GM12878 (cell line): ENCODE measurements around the gene HCST. TPM values are rescaled to one million over a fixed set of nuclear protein-coding genes. Genes with fewer than 3 reads are reported as not detected.
A peak's percentile ranks its signal among the peaks of the same experiment; 100 is the strongest.

Source experiments
- ATAC-seq: fragments of 200-7000 bp; cut with Tn5 transposase; 3 replicates; pipeline ENCODE4 v1.9.1; 2020; ENCODE audit warnings: mild to moderate bottlenecking, moderate library complexity
- BruUV-seq: library from RNA; stranded (reverse); fragments of 400-500 nt; replicated peaks from 2 replicates; lab custom pipeline; 2021; lab: Mats Ljungman, UMichigan
- CTCF ChIA-PET: fragments of 300-600 bp; sonication (Branson Sonifier 250); formaldehyde crosslinking; extraction: SDS; loops from one replicate; lab custom pipeline; 2021; ENCODE audit warnings: inconsistent platforms; lab: Yijun Ruan, JAX
- POLR2A ChIA-PET: fragments of 350-600 bp; formaldehyde crosslinking; extraction: SDS; loops from one replicate; lab custom pipeline; 2021; ENCODE audit warnings: inconsistent platforms; lab: Charles Lee
- RAD21 ChIA-PET: fragments of 300-600 bp; sonication (Branson Sonifier 250); formaldehyde crosslinking; loops from one replicate; lab custom pipeline; 2023; ENCODE audit warnings: antibody characterized with exemption; ENCODE audit not compliant: unreplicated experiment; lab: Charles Lee
- SMC1A ChIA-PET: fragments of 300-600 bp; sonication (Branson Sonifier 250); formaldehyde crosslinking; loops from one replicate; lab custom pipeline; 2023; ENCODE audit not compliant: unreplicated experiment, uncharacterized antibody; lab: Charles Lee
- DNase-seq: peaks from one replicate; pipeline ENCODE4 v3.0.0-alpha.2; 2011; ENCODE audit warnings: low read depth, low spot score
- FAIRE-seq: peaks from 3 replicates; lab custom pipeline; 2011; peaks lifted over from hg19 to GRCh38; lab: Jason Lieb, UNC
- H2AFZ ChIP-seq: 2 replicates; pipeline ENCODE4 v1.6.0; 2011; ENCODE audit warnings: low read depth, low read length, control low read depth; ENCODE audit not compliant: control insufficient read depth
- H3K27ac ChIP-seq: 2 replicates; pipeline ENCODE4 v1.5.1; 2011; ENCODE audit warnings: control low read depth; ENCODE audit not compliant: control insufficient read depth, insufficient read depth
- H3K27me3 ChIP-seq, 2 experiments: replicated peaks in 1 of 2; 2 replicates each; pipeline versions ENCODE4 v1.6.0 to v1.6.1; 2011; ENCODE audit warnings: low read length in 1 of 2; ENCODE audit not compliant: control insufficient read depth in 2 of 2, insufficient read depth in 2 of 2
- H3K36me3 ChIP-seq, 2 experiments: 2 replicates each; pipeline ENCODE4 v1.5.1; 2011; ENCODE audit warnings: low read length in 1 of 2; ENCODE audit not compliant: control insufficient read depth in 2 of 2, insufficient read depth in 2 of 2
- H3K4me1 ChIP-seq: 2 replicates; pipeline ENCODE4 v1.6.1; 2011; ENCODE audit warnings: mild to moderate bottlenecking, low read length, moderate library complexity, mixed read lengths; ENCODE audit not compliant: control insufficient read depth, insufficient read depth
- H3K4me2 ChIP-seq: 2 replicates; pipeline ENCODE4 v1.6.0; 2011; ENCODE audit warnings: control low read depth; ENCODE audit not compliant: control insufficient read depth, insufficient read depth
- H3K4me3 ChIP-seq: fragments of 200-600 bp; sonication (generic); 2 replicates; pipeline ENCODE4 v1.5.1; 2016
- H3K79me2 ChIP-seq: 2 replicates; pipeline ENCODE4 v1.6.0; 2011; ENCODE audit warnings: low read length; ENCODE audit not compliant: control insufficient read depth, insufficient read depth
- H3K9ac ChIP-seq: 2 replicates; pipeline ENCODE4 v1.8.0; 2011; ENCODE audit warnings: low read length, control low read depth, mixed read lengths; ENCODE audit not compliant: control insufficient read depth, insufficient read depth
- H3K9me3 ChIP-seq: replicated peaks from 3 replicates; pipeline ENCODE4 v1.5.1; 2011; ENCODE audit warnings: mild to moderate bottlenecking, low read length; ENCODE audit not compliant: control insufficient read depth, insufficient read depth
- H4K20me1 ChIP-seq: 2 replicates; pipeline ENCODE4 v1.6.0; 2011; ENCODE audit not compliant: control insufficient read depth, insufficient read depth
- ELK1 ChIP-seq: IDR thresholded peaks from 2 replicates; pipeline ENCODE4 v1.6.1; 2012; ENCODE audit warnings: low read depth, low read length, improper control_type of control experiment
- GATAD2B ChIP-seq: fragments of 450-650 bp; conservative IDR thresholded peaks from 2 replicates; pipeline ENCODE4 v1.6.1; 2017; ENCODE audit warnings: low read depth, mild to moderate bottlenecking, moderate library complexity
- HDAC2 ChIP-seq: fragments of 200-600 bp; sonication (generic); IDR thresholded peaks from 2 replicates; pipeline ENCODE4 v1.6.1; 2017
- HDAC6 ChIP-seq: fragments of 200-600 bp; sonication (generic); IDR thresholded peaks from one replicate; pipeline ENCODE4 v1.8.0; 2017; ENCODE audit warnings: antibody characterized with exemption; ENCODE audit not compliant: unreplicated experiment
- RAD21 ChIP-seq: IDR thresholded peaks from 2 replicates; pipeline ENCODE4 v1.6.1; 2011; ENCODE audit warnings: mild to moderate bottlenecking, low read depth, low read length, moderate library complexity; ENCODE audit not compliant: insufficient read depth
- REST ChIP-seq: IDR thresholded peaks from 2 replicates; pipeline ENCODE4 v1.6.1; 2012; ENCODE audit warnings: mild to moderate bottlenecking, low read depth, low read length
- SRF ChIP-seq, 2 experiments: IDR thresholded peaks; 2 replicates each; pipeline ENCODE4 v1.6.1; 2011; ENCODE audit warnings: low read depth in 2 of 2, low read length in 2 of 2, mild to moderate bottlenecking in 1 of 2, moderate library complexity in 1 of 2
- ZNF384 ChIP-seq: IDR thresholded peaks from 2 replicates; pipeline ENCODE4 v1.6.1; 2012; ENCODE audit warnings: low read depth, mild to moderate bottlenecking, low read length, improper control_type of control experiment, borderline replicate concordance
- ZNF622 ChIP-seq: fragments of 450-650 bp; IDR thresholded peaks from 2 replicates; pipeline ENCODE4 v1.6.1; 2017; ENCODE audit warnings: mild to moderate bottlenecking, inconsistent platforms
- WGBS: methylation state at CpG from one replicate; pipeline ENCODE4 v1.1.6; 2016; ENCODE audit warnings: low lambda C conversion rate; ENCODE audit not compliant: insufficient replicate concordance, insufficient coverage; ENCODE audit errors: missing lambda C conversion rate; 5-methylcytosine and 5-hydroxymethylcytosine counted together
- in situ Hi-C: fragments of 300-500 bp; cut with MboI; formaldehyde crosslinking; loops from 9 replicates; pipeline ENCODE4 v1.14.3; 2018; ENCODE audit warnings: mixed read lengths
- intact Hi-C: fragments of 100-400 bp; cut with micrococcal nuclease; formaldehyde crosslinking; loops from one replicate; pipeline ENCODE4 v1.14.2; 2022; ENCODE audit not compliant: unreplicated experiment
- polyA plus RNA-seq, 11 experiments: library from polyadenylated mRNA; depleted of rRNA in 4 of 11; unstranded in 6 of 11; stranded (reverse) in 5 of 11; fragments of >200 nt; fragmentation: Nextera tagmentation in 4 of 11; fragmentation: Illumina TruSeq in 1 of 11; extraction: Ambion mirVana in 4 of 11; extraction: Trizol in 1 of 11; gene quantifications; 1 replicate in 1 of 11; 2 replicates in 10 of 11; pipeline versions ENCODE4 v1.2.1 to v1.2.3, GENCODE V29; 2011 to 2016; ENCODE audit warnings: inconsistent platforms in 2 of 11, missing spikeins in 2 of 11, low read depth in 1 of 11
- total RNA-seq, 4 experiments: library from RNA; depleted of rRNA in 3 of 4; stranded (reverse); fragments of >200 nt in 3 of 4; fragmentation: Illumina TruSeq in 1 of 4; extraction: Trizol in 1 of 4; gene quantifications; 2 replicates each; pipeline versions ENCODE4 v1.2.1 to v1.2.3, GENCODE V29; 2013 to 2021
- TF ChIP-seq, protein P1 (sequence below): fragments of 450-650 bp; formaldehyde crosslinking; IDR thresholded peaks from 2 replicates; pipeline ENCODE4 v1.4.0; 2022; ENCODE audit warnings: mild to moderate bottlenecking, moderate library complexity
- TF ChIP-seq, protein P2 (sequence below): IDR thresholded peaks from 2 replicates; pipeline ENCODE4 v1.6.1; 2011; ENCODE audit warnings: low read depth, low read length, improper control_type of control experiment, borderline replicate concordance

Gene HCST
- total and polyA plus RNA-seq, 10 of the 15 experiments (the other 5 are each of a cell fraction or from before 2014, with no cell fraction given), result 7.5 to 79.6 (median 33.6) TPM

- BruUV-seq, result no TSS peak
- Histone ChIP-seq H3K9me3 (no peaks in the 10 kb centered on the region), H3K4me3 (peak within 1 kb of the TSS; percentile 68), H3K9ac (no peak within 1 kb of the TSS; the same call in 1 of the 2 replicates), H3K27ac (no peak within 1 kb of the TSS), H3K79me2 (no peaks in the 10 kb centered on the region), H3K27me3 (peaks cover 14 to 16% of the 10 kb centered on the region in 2 experiments; a peak in 3 of 4 replicates), H3K4me1 (peaks cover 3% of the 10 kb centered on the region; the same call in 1 of the 2 replicates), H3K36me3 (no peaks in the 10 kb centered on the region), H2AFZ (peak within 1 kb of the TSS; percentile 72), H3K4me2 (peak within 1 kb of the TSS; percentile 90), H4K20me1 (no peaks in the 10 kb centered on the region)
- TF ChIP-seq ZNF622 (no peak), HDAC2 (no peak), SRF (IDR thresholded peaks at IDR 0.05; ENCODE audit: low read depth in 2 of 2, low read length in 2 of 2) (no peak), HDAC6 (no peak), GATAD2B (no peak), ZNF384 (no peak), ELK1 (no peak), RAD21 (no peak), REST (no peak)
- TF ChIP-seq, protein P1, sequence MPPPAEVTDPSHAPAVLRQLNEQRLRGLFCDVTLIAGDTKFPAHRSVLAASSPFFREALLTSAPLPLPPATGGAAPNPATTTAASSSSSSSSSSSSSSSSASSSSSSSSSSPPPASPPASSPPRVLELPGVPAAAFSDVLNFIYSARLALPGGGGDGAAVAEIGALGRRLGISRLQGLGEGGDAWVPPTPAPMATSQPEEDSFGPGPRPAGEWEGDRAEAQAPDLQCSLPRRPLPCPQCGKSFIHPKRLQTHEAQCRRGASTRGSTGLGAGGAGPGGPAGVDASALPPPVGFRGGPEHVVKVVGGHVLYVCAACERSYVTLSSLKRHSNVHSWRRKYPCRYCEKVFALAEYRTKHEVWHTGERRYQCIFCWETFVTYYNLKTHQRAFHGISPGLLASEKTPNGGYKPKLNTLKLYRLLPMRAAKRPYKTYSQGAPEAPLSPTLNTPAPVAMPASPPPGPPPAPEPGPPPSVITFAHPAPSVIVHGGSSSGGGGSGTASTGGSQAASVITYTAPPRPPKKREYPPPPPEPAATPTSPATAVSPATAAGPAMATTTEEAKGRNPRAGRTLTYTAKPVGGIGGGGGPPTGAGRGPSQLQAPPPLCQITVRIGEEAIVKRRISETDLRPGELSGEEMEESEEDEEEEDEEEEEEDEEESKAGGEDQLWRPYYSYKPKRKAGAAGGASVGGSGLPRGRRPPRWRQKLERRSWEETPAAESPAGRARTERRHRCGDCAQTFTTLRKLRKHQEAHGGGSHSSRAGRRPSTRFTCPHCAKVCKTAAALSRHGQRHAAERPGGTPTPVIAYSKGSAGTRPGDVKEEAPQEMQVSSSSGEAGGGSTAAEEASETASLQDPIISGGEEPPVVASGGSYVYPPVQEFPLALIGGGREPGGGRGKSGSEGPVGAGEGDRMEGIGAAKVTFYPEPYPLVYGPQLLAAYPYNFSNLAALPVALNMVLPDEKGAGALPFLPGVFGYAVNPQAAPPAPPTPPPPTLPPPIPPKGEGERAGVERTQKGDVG (CRISPR knock-in tag), result no peak
- TF ChIP-seq, protein P2, sequence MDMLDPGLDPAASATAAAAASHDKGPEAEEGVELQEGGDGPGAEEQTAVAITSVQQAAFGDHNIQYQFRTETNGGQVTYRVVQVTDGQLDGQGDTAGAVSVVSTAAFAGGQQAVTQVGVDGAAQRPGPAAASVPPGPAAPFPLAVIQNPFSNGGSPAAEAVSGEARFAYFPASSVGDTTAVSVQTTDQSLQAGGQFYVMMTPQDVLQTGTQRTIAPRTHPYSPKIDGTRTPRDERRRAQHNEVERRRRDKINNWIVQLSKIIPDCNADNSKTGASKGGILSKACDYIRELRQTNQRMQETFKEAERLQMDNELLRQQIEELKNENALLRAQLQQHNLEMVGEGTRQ, result no peak
- FAIRE-seq, result no peak
- ATAC-seq, result peak; percentile 59
- SMC1A ChIA-PET, result no interaction called here
- POLR2A ChIA-PET, result no interaction called here
- in situ Hi-C loops, result no loop called here
- intact Hi-C loops, result no loop called here
- RAD21 ChIA-PET, result no interaction called here
- DNase-seq, result no peak
- 2% methylated on average over 26 of the region's 42 CpGs for WGBS
- CTCF ChIA-PET, result no interaction called here
Observed at GRCh38 chr19:35856546-35857149, 45.7 kb upstream of the HCST start, which contains the start of gene KIRREL2. KIRREL2 (plus strand) TSS chr19:35856911; CDS start chr19:35857120, 209 bp downstream.
